ENCODE data around the gene SRMS. TPM values are rescaled to one million over a fixed set of nuclear protein-coding genes. Genes with fewer than 3 reads are reported as not detected.

The SRMS gene
- total and polyA plus RNA-seq, 2 donors (not counting 3 experiments of a cell fraction or from before 2014, with no cell fraction given) = not detected

GRCh38 chr20:63499338-63499969 lies 48.1 kb downstream of the SRMS start:
- no peaks in the 10 kb centered on the region for H3K79me2 ChIP-seq (ENCODE audit: control insufficient read depth, insufficient read depth, low read length)
- no peaks in the 10 kb centered on the region for H3K4me1 ChIP-seq (ENCODE audit: control insufficient read depth, extremely low read depth, insufficient read depth, low read length)
- ChIA-PET POLR2A (no interaction called here), CTCF (no interaction called here)
- intact Hi-C loops (cut with micrococcal nuclease) = no loop called here
- H3K4me3 ChIP-seq (replicated peaks in 1 of 3; ENCODE audit: insufficient read depth in 1 of 3, low read depth in 1 of 3, low read length in 3 of 3) = peak overlapping the region in 1 of 3 experiments; percentile 28
- H3K36me3 ChIP-seq (ENCODE audit: control insufficient read depth in 2 of 2, extremely low read depth in 1 of 2, insufficient read depth in 2 of 2, low read length in 2 of 2) = no peaks in the 10 kb centered on the region
- H3K9ac ChIP-seq (replicated peaks; ENCODE audit: extremely low read depth, insufficient read depth, low read length) = no peak overlapping the region
- no peak overlapping the region for H3K27ac ChIP-seq (ENCODE audit: insufficient read depth, low read depth, low read length)
- no peaks in the 10 kb centered on the region for H3K9me3 ChIP-seq (replicated peaks; ENCODE audit: control insufficient read depth, insufficient read depth, low read length)
- dilution Hi-C loops (cut with MboI; ENCODE audit: extremely low pct_ligation_motif_present, low sequenced_read_pairs) = no loop called here
- no peak overlapping the region for H3K4me2 ChIP-seq (ENCODE audit: insufficient read depth, low read length)
- no TSS peak for BruUV-seq (replicated peaks)
- TF ChIP-seq FOS (IDR thresholded peaks at IDR 0.05; ENCODE audit: borderline replicate concordance, insufficient read depth, low read length) = no peak
- no peaks in the 10 kb centered on the region for H3K27me3 ChIP-seq (ENCODE audit: control insufficient read depth in 2 of 2, insufficient read depth in 2 of 2, low read length in 2 of 2)
- DNase-seq (ENCODE audit: low read depth, low spot score) (no peak), FAIRE-seq (no peak)
- H4K20me1 ChIP-seq (replicated peaks; ENCODE audit: control insufficient read depth, extremely low read depth, insufficient read depth, low read length) = no peaks in the 10 kb centered on the region
- no peak overlapping the region for H2AFZ ChIP-seq (ENCODE audit: low read depth, low read length)
- no peaks in the 10 kb centered on the region for H3K9me1 ChIP-seq (replicated peaks; ENCODE audit: control insufficient read depth, extremely low read depth, insufficient read depth, low read length)

- Histone ChIP-seq H2AFZ (ENCODE audit: low read depth, low read length) (no peak within 1 kb of the TSS), H3K4me2 (ENCODE audit: insufficient read depth, low read length) (no peak within 1 kb of the TSS), H3K4me3 (replicated peaks in 1 of 3; ENCODE audit: insufficient read depth in 1 of 3, low read depth in 1 of 3, low read length in 3 of 3) (peak within 1 kb of the TSS in 1 of 3 experiments; percentile 28), H3K9me3 (replicated peaks; ENCODE audit: control insufficient read depth, insufficient read depth, low read length) (no peaks in the 10 kb centered on the region), H3K9me1 (replicated peaks; ENCODE audit: control insufficient read depth, extremely low read depth, insufficient read depth, low read length) (no peaks in the 10 kb centered on the region), H3K36me3 (ENCODE audit: control insufficient read depth in 2 of 2, extremely low read depth in 1 of 2, insufficient read depth in 2 of 2, low read length in 2 of 2) (no peaks in the 10 kb centered on the region), H3K9ac (replicated peaks; ENCODE audit: extremely low read depth, insufficient read depth, low read length) (no peak within 1 kb of the TSS), H3K27ac (ENCODE audit: insufficient read depth, low read depth, low read length) (no peak within 1 kb of the TSS), H3K27me3 (ENCODE audit: control insufficient read depth in 2 of 2, insufficient read depth in 2 of 2, low read length in 2 of 2) (no peaks in the 10 kb centered on the region), H3K4me1 (ENCODE audit: control insufficient read depth, extremely low read depth, insufficient read depth, low read length) (no peaks in the 10 kb centered on the region), H3K79me2 (ENCODE audit: control insufficient read depth, insufficient read depth, low read length) (no peaks in the 10 kb centered on the region), H4K20me1 (replicated peaks; ENCODE audit: control insufficient read depth, extremely low read depth, insufficient read depth, low read length) (no peaks in the 10 kb centered on the region)
- TF ChIP-seq EZH2 (IDR thresholded peaks at IDR 0.05; ENCODE audit: borderline replicate concordance, low read depth, low read length, severe bottlenecking) = peak; percentile 13
- no peak for TF ChIP-seq POLR2AphosphoS5 (IDR thresholded peaks at IDR 0.05; ENCODE audit: insufficient read depth, low read depth, low read length)
- no peak for TF ChIP-seq POLR2A (IDR thresholded peaks at IDR 0.05; ENCODE audit: low read depth, low read length)
- TF ChIP-seq JUN (IDR thresholded peaks at IDR 0.05; ENCODE audit: borderline replicate concordance, insufficient read depth, insufficient read length, low read depth) = no peak
- peak in 1 of 2 donors; percentile 14 for TF ChIP-seq CTCF (IDR thresholded peaks at IDR 0.05; ENCODE audit: extremely low read depth in 1 of 2, insufficient read depth in 1 of 2, low read depth in 1 of 2, low read length in 2 of 2)
- no peak for TF ChIP-seq GATA2 (IDR thresholded peaks at IDR 0.05; ENCODE audit: insufficient read depth, insufficient read length, low read depth, low read length)
- TF ChIP-seq MYC (IDR thresholded peaks at IDR 0.05; ENCODE audit: low read depth, low read length) = no peak
- dilution Hi-C loops (cut with MboI; ENCODE audit: extremely low pct_ligation_motif_present, low sequenced_read_pairs) = no loop called here
- BruUV-seq (replicated peaks) = no TSS peak
- CTCF ChIA-PET = no interaction called here
- FAIRE-seq (no peak), DNase-seq (ENCODE audit: low read depth, low spot score) (no peak)
- POLR2A ChIA-PET = no interaction called here
- intact Hi-C loops (cut with micrococcal nuclease) = no loop called here
Observed at GRCh38 chr20:63498960-63499337, 48.6 kb downstream of the SRMS start, which contains the start of gene EEF1A2. TSS of gene EEF1A2 (minus strand) at chr20:63499083. CDS start at chr20:63497763, 1,320 bp downstream.

All from endothelial cell of umbilical vein (primary cell).